T-helper 2 cell treated with Interferon-gamma antibody and Interleukin-4, amounts not matched to agents 5 μg/mL and 100 μg/mL, for 36 hours (primary cell): ENCODE results near the gene OR4K14.
"Not testable (repeated sequence)": the region's sequence is repeated elsewhere in the genome, so short reads cannot be mapped to it uniquely, and the experiment has no call there.

Experiments
- DNase-seq: peaks from one replicate; pipeline ENCODE4 v3.0.0; 2021; ENCODE audit warnings: low spot score
- H3K27ac Mint-ChIP-seq: one replicate; pipeline ENCODE4 v1.8.0; 2021; ENCODE audit warnings: mild to moderate bottlenecking, mixed read lengths
- H3K27me3 Mint-ChIP-seq: one replicate; pipeline ENCODE4 v1.8.0; 2021; ENCODE audit warnings: low read depth, mixed read lengths
- H3K36me3 Mint-ChIP-seq: one replicate; pipeline ENCODE4 v1.8.0; 2021; ENCODE audit warnings: low read depth, mixed read lengths
- H3K4me1 Mint-ChIP-seq: one replicate; pipeline ENCODE4 v1.8.0; 2021; ENCODE audit warnings: low read depth, mixed read lengths
- H3K4me3 Mint-ChIP-seq: one replicate; pipeline ENCODE4 v1.8.0; 2022; ENCODE audit warnings: mild to moderate bottlenecking, moderate library complexity, mixed read lengths
- H3K9me3 Mint-ChIP-seq: one replicate; pipeline ENCODE4 v1.8.0; 2021; ENCODE audit warnings: mixed read lengths

OR4K14 gene

GRCh38 chr14:20019257-20019865, at the start of gene OR4K14:
Gene OR4K14, minus strand, starts transcription at chr14:20019307. Its CDS starts 4,114 bp downstream, at chr14:20015193.
- DNase-seq: no peak
- Mint-ChIP-seq H3K27me3 (no peaks in the 10 kb centered on the region), H3K9me3 (peaks cover 1% of the 10 kb centered on the region), H3K4me1 (no peaks in the 10 kb centered on the region), H3K27ac (no peak within 1 kb of the TSS), H3K36me3 (no peaks in the 10 kb centered on the region), H3K4me3 (no peak within 1 kb of the TSS)

- DNase-seq: no peak
- no peaks in the 10 kb centered on the region for H3K27me3 Mint-ChIP-seq
- no peak within 1 kb of the TSS for H3K4me3 Mint-ChIP-seq
- no peak within 1 kb of the TSS for H3K27ac Mint-ChIP-seq
- H3K4me1 Mint-ChIP-seq: no peaks in the 10 kb centered on the region
- no peaks in the 10 kb centered on the region for H3K36me3 Mint-ChIP-seq
- no peaks in the 10 kb centered on the region for H3K9me3 Mint-ChIP-seq
Measured at GRCh38 chr14:20059745-20060144, 40.6 kb upstream of the OR4K14 start, which contains the start of gene OR4L1. Gene OR4L1, plus strand, starts transcription at chr14:20060045. Its CDS starts 0 bp downstream, at chr14:20060045.

- no peaks in the 10 kb centered on the region for H3K9me3 Mint-ChIP-seq
Measured at GRCh38 chr14:20048202-20048601, 29.1 kb upstream of the OR4K14 start.

GRCh38 chr14:20044243-20044642, 25.1 kb upstream of the OR4K14 start:
- H3K9me3 Mint-ChIP-seq: no peaks in the 10 kb centered on the region
- no peaks in the 10 kb centered on the region for H3K27me3 Mint-ChIP-seq
- no peak overlapping the region for H3K4me3 Mint-ChIP-seq
- DNase-seq: no peak
- no peaks in the 10 kb centered on the region for H3K4me1 Mint-ChIP-seq
- no peak overlapping the region for H3K27ac Mint-ChIP-seq
- H3K36me3 Mint-ChIP-seq: no peaks in the 10 kb centered on the region

More at GRCh38 chr14:20048202-20048601, 29.1 kb upstream of the OR4K14 start:
- H3K27me3 Mint-ChIP-seq: no peaks in the 10 kb centered on the region
- DNase-seq: no peak
- no peaks in the 10 kb centered on the region for H3K36me3 Mint-ChIP-seq
- no peak overlapping the region for H3K4me3 Mint-ChIP-seq
- H3K4me1 Mint-ChIP-seq: no peaks in the 10 kb centered on the region
- H3K27ac Mint-ChIP-seq: no peak overlapping the region

- Mint-ChIP-seq H3K9me3 (no peaks in the 10 kb centered on the region), H3K4me1 (no peaks in the 10 kb centered on the region), H3K27me3 (no peaks in the 10 kb centered on the region), H3K4me3 (no peak within 1 kb of the TSS), H3K36me3 (no peaks in the 10 kb centered on the region), H3K27ac (no peak within 1 kb of the TSS)
- no peak for DNase-seq
Measured at GRCh38 chr14:20035938-20036337, 16.8 kb upstream of the OR4K14 start, which contains the start of gene OR4K13. Gene OR4K13, minus strand, starts transcription at chr14:20036038. Its CDS starts 1,280 bp downstream, at chr14:20034758.

- Mint-ChIP-seq H3K4me1 (no peaks in the 10 kb centered on the region), H3K36me3 (no peaks in the 10 kb centered on the region), H3K9me3 (no peaks in the 10 kb centered on the region), H3K27ac (no peak overlapping the region), H3K4me3 (no peak overlapping the region), H3K27me3 (no peaks in the 10 kb centered on the region)
- DNase-seq: no peak
Measured at GRCh38 chr14:20035449-20035848, 16.3 kb upstream of the OR4K14 start.

GRCh38 chr14:20031058-20031457, 12.0 kb upstream of the OR4K14 start:
- H3K27ac Mint-ChIP-seq: no peak overlapping the region

GRCh38 chr14:20008156-20008555, 11.0 kb downstream of the OR4K14 start:
- Mint-ChIP-seq H3K36me3 (no peaks in the 10 kb centered on the region), H3K27ac (no peak overlapping the region), H3K9me3 (peaks cover 4% of the 10 kb centered on the region)

More at GRCh38 chr14:20031058-20031457, 12.0 kb upstream of the OR4K14 start:
- DNase-seq: no peak
- Mint-ChIP-seq H3K9me3 (no peaks in the 10 kb centered on the region), H3K27me3 (no peaks in the 10 kb centered on the region), H3K4me3 (no peak overlapping the region), H3K4me1 (no peaks in the 10 kb centered on the region), H3K36me3 (no peaks in the 10 kb centered on the region)

GRCh38 chr14:20002319-20002718, 16.8 kb downstream of the OR4K14 start:
- Mint-ChIP-seq H3K4me1 (no peaks in the 10 kb centered on the region), H3K36me3 (no peaks in the 10 kb centered on the region), H3K4me3 (no peak overlapping the region), H3K9me3 (peaks cover 4% of the 10 kb centered on the region), H3K27me3 (no peaks in the 10 kb centered on the region), H3K27ac (no peak overlapping the region)
- DNase-seq: no peak

More at GRCh38 chr14:20008156-20008555, 11.0 kb downstream of the OR4K14 start:
- no peaks in the 10 kb centered on the region for H3K27me3 Mint-ChIP-seq
- no peaks in the 10 kb centered on the region for H3K4me1 Mint-ChIP-seq
- DNase-seq: no peak
- no peak overlapping the region for H3K4me3 Mint-ChIP-seq

- H3K36me3 Mint-ChIP-seq: no peaks in the 10 kb centered on the region
- H3K27ac Mint-ChIP-seq: no peak within 1 kb of the TSS
- DNase-seq: no peak
- H3K27me3 Mint-ChIP-seq: no peaks in the 10 kb centered on the region
- H3K4me3 Mint-ChIP-seq: no peak within 1 kb of the TSS
- H3K9me3 Mint-ChIP-seq: peaks cover 4% of the 10 kb centered on the region
- H3K4me1 Mint-ChIP-seq: no peaks in the 10 kb centered on the region
Measured at GRCh38 chr14:20001863-20002262, 17.2 kb downstream of the OR4K14 start, which contains the start of gene OR4Q2. Gene OR4Q2, plus strand, starts transcription at chr14:20002163.

- Mint-ChIP-seq H3K27me3 (no peaks in the 10 kb centered on the region), H3K4me1 (no peaks in the 10 kb centered on the region), H3K36me3 (no peaks in the 10 kb centered on the region), H3K27ac (no peak overlapping the region), H3K4me3 (no peak overlapping the region), H3K9me3 (peaks cover 3% of the 10 kb centered on the region)
- DNase-seq: no peak
Measured at GRCh38 chr14:19993438-19993837, 25.7 kb downstream of the OR4K14 start.

GRCh38 chr14:19975291-19975690, 43.8 kb downstream of the OR4K14 start, which contains the start of gene OR4K15:
Gene OR4K15, plus strand, starts transcription at chr14:19975591. Its CDS starts 0 bp downstream, at chr14:19975591.
- Mint-ChIP-seq H3K36me3 (no peaks in the 10 kb centered on the region), H3K4me3 (peak within 1 kb of the TSS; percentile 46), H3K27ac (peak within 1 kb of the TSS; percentile 60), H3K9me3 (peaks cover 9% of the 10 kb centered on the region), H3K4me1 (peaks cover 11% of the 10 kb centered on the region), H3K27me3 (peaks cover 2% of the 10 kb centered on the region)
- no peak for DNase-seq

GRCh38 chr14:19974844-19975243, 44.3 kb downstream of the OR4K14 start:
- H3K9me3 Mint-ChIP-seq: peaks cover 9% of the 10 kb centered on the region
- no peak for DNase-seq
- peak overlapping the region; percentile 60 for H3K27ac Mint-ChIP-seq
- H3K27me3 Mint-ChIP-seq: peaks cover 2% of the 10 kb centered on the region
- H3K36me3 Mint-ChIP-seq: no peaks in the 10 kb centered on the region
- H3K4me1 Mint-ChIP-seq: peaks cover 11% of the 10 kb centered on the region
- H3K4me3 Mint-ChIP-seq: peak overlapping the region; percentile 46

GRCh38 chr14:19969735-19970134, 49.4 kb downstream of the OR4K14 start:
- H3K4me3 Mint-ChIP-seq, H3K27ac Mint-ChIP-seq: not testable (repeated sequence)

More at GRCh38 chr14:19969735-19970134, 49.4 kb downstream of the OR4K14 start:
- not testable (repeated sequence) for H3K9me3 Mint-ChIP-seq, H3K4me1 Mint-ChIP-seq, DNase-seq, H3K27me3 Mint-ChIP-seq, H3K36me3 Mint-ChIP-seq
